Heart right ventricle (tissue), 16 donors: ENCODE results near the gene SLC25A15. TPM values are rescaled to one million over a fixed set of nuclear protein-coding genes. Genes with fewer than 3 reads are reported as not detected.

Experiments used
- ATAC-seq, 8 donors: fragments of 200-7000 bp; cut with Tn5 transposase; one replicate each; pipeline ENCODE4 v1.9.1; 2020; ENCODE audit warnings: mild to moderate bottlenecking in 8 of 8, moderate library complexity in 8 of 8, moderate number of reproducible peaks in 1 of 8
- DNase-seq, 2 donors: peaks; one replicate each; pipeline ENCODE4 v3.0.0-alpha.2; 2020
- H3K27ac ChIP-seq, 10 donors: fragments of 200-600 bp; sonication (generic) in 2 of 10; one replicate each; pipeline versions ENCODE4 v1.5.0 to v1.8.0; 2020 to 2022; ENCODE audit warnings: mild to moderate bottlenecking in 3 of 10
- H3K27me3 ChIP-seq, 7 donors: fragments of 200-600 bp; one replicate each; pipeline ENCODE4 v1.8.0; 2021 to 2022; ENCODE audit warnings: mild to moderate bottlenecking in 2 of 7
- H3K36me3 ChIP-seq, 9 donors: fragments of 200-600 bp; sonication (generic) in 1 of 9; one replicate each; pipeline versions ENCODE4 v1.5.0 to v1.8.0; 2020 to 2022; ENCODE audit warnings: mild to moderate bottlenecking in 2 of 9
- H3K4me1 ChIP-seq, 9 donors: fragments of 200-600 bp; sonication (generic) in 1 of 9; one replicate each; pipeline versions ENCODE4 v1.5.0 to v1.8.0; 2020 to 2022; ENCODE audit warnings: mild to moderate bottlenecking in 4 of 9
- H3K4me3 ChIP-seq, 10 donors: fragments of 200-600 bp; sonication (generic) in 2 of 10; one replicate each; pipeline versions ENCODE4 v1.5.0 to v1.8.0; 2020 to 2022; ENCODE audit warnings: mild to moderate bottlenecking in 7 of 10, moderate library complexity in 2 of 10
- H3K9me3 ChIP-seq, 11 donors: fragments of 200-600 bp in 10 of 11; sonication (generic) in 2 of 11; one replicate each; pipeline versions ENCODE4 v1.5.0 to v1.8.0; 2013 to 2022; ENCODE audit warnings: mild to moderate bottlenecking in 2 of 11, control low read depth in 1 of 11, moderate library complexity in 1 of 11
- WGBS, 2 donors: extraction: QIAGEN DNeasy Blood & Tissue Kit; methylation state at CpG; one replicate each; pipeline ENCODE4 v1.1.7; 2013; ENCODE audit warnings: inconsistent platforms in 1 of 2; 5-methylcytosine and 5-hydroxymethylcytosine counted together
- intact Hi-C, 10 donors: fragments of 100-400 bp; cut with DNase I; formaldehyde crosslinking; loops; one replicate each; pipeline versions ENCODE4 v1.11.1 to v1.14.2; 2022
- polyA plus RNA-seq, 2 donors: library from polyadenylated mRNA; stranded (reverse); fragments of 200-250 nt; gene quantifications; one replicate each; pipeline ENCODE4 v1.2.3, GENCODE V29; 2013
- total RNA-seq, 10 donors: library from RNA; stranded (reverse); fragmentation: NEBNext Ultra II Directional in 3 of 10; extraction: Animal tissue kit (Norgen Biotek cat#: 25700) in 3 of 10; gene quantifications; one replicate each; pipeline versions ENCODE4 v1.2.1 to v1.2.4, GENCODE V29; 2021 to 2023
- TF ChIP-seq, protein P1 (sequence below), 9 donors: fragments of 200-600 bp; sonication (generic) in 2 of 9; IDR thresholded peaks; one replicate each; pipeline versions ENCODE4 v1.5.0 to v1.8.0; 2021 to 2022; ENCODE audit warnings: antibody characterized with exemption in 9 of 9, mild to moderate bottlenecking in 5 of 9, moderate library complexity in 1 of 9
- donor health status: Arrhythmogenic right ventricular cardiomyopathy.
- donor health status: ischemic (EF 13 %, LVEDD 7.1; RV severe dilation, severe dysfunction).
- donor health status: healthy with polysubstance abuse.
- donor health status: DM: no; HTN: yes; CAD: no.
- donor health status: DM: no; HTN: no; CAD: no.
- donor health status: ischemic (EF 25% LVEDD 6.9; RV normal size, moderate dysfunction).
- donor health status: ischemic (EF 25% LVEDD 5.7; RV mildly dilated, moderate dysfunction).
- donor health status: healthy.
- donor health status: DM: yes; HTN: yes; CAD: no.
- donor health status: Ischemic cardiomyopathy.
- donor health status: ischemic (EF 35%, LVEDD 5.7; RV mildly dilated, moderate dysfunction).
- donor health status: nonischemic (EF 11% LVEDD 7.7; RV severe dilation, severe dysfunction).
- donor health status: DM: yes; HTN: yes; CAD: no.
- donor health status: PGD.
- donor health status: ischemic (EF 29% LVEDD 5.4; RV normal size, mild dysfunction).
- donor health status: nonischemic (EF 23%, LVEDD 6.1; RV moderate dilation, normal function).

The SLC25A15 gene
- total and polyA plus RNA-seq, 12 donors, result 0.73 to 6.0 (median 4.7) TPM

DNA sequence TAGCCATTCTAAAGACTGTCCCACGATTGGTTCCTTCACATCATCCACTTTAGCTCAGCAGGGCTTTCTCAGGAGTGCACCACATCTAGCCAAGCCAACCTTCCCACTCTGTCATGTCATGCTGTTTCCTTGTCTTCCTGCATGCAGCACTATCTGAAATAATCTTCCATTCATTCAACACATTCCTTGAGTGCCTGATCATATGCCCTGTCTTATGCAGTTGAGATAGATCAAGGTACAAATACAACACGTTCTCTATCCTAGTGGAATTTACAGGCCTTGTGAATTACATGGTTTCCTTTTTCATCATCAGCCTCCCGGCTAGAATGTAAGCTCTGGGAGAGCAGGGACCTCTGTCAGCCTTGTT lies 11.6 kb upstream of the SLC25A15 start:
- peaks cover 0 to 25% (median 0%) of the 10 kb centered on the region in 9 donors for H3K4me1 ChIP-seq
- H3K9me3 ChIP-seq, result no peaks in the 10 kb centered on the region
- DNase-seq, result no peak
- TF ChIP-seq, protein P1, sequence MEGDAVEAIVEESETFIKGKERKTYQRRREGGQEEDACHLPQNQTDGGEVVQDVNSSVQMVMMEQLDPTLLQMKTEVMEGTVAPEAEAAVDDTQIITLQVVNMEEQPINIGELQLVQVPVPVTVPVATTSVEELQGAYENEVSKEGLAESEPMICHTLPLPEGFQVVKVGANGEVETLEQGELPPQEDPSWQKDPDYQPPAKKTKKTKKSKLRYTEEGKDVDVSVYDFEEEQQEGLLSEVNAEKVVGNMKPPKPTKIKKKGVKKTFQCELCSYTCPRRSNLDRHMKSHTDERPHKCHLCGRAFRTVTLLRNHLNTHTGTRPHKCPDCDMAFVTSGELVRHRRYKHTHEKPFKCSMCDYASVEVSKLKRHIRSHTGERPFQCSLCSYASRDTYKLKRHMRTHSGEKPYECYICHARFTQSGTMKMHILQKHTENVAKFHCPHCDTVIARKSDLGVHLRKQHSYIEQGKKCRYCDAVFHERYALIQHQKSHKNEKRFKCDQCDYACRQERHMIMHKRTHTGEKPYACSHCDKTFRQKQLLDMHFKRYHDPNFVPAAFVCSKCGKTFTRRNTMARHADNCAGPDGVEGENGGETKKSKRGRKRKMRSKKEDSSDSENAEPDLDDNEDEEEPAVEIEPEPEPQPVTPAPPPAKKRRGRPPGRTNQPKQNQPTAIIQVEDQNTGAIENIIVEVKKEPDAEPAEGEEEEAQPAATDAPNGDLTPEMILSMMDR (IDR thresholded peaks at IDR 0.05), result no peak
- intact Hi-C loops, result loop anchor here in 6 of 10 donors (5.0 to 10.0 kb wide), 4 partner anchors 277 to 1095 kb away; no protein-coding TSS in a partner anchor
- WGBS, 2 donors, result 22 to 27% methylated on average over 3 of the region's 3 CpGs
- no peaks in the 10 kb centered on the region for H3K36me3 ChIP-seq
- peak overlapping the region in 1 of 10 donors; percentile 79 for H3K27ac ChIP-seq
- H3K27me3 ChIP-seq, result no peaks in the 10 kb centered on the region
- ATAC-seq, result peak in 2 of 8 donors; percentile 5 to 14
- peak overlapping the region in 1 of 10 donors; percentile 33 for H3K4me3 ChIP-seq

DNA sequence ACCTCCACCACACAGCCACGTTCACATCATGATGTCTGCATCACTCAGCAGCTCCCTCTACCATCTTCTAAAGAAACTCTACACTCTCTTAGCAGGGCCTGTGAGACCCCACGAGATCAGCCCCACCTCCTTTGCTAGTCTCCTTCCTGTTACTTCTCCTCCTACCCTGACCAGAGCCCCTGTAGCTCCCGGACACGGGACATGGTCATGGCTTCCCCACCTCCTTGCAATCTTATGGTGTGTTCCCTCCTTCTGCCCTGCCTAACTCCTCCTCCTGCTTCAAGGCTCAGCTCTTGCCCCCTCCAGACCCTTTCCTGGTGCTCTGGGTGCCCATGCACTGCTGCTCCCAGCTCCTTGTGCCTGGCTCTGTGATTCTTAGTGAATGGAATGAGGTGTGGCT lies 10.4 kb upstream of the SLC25A15 start:
- peaks cover 0 to 25% (median 0%) of the 10 kb centered on the region in 9 donors for H3K4me1 ChIP-seq
- DNase-seq, result no peak
- no peak for ATAC-seq
- 38 to 39% methylated on average over 4 of the region's 4 CpGs for WGBS, 2 donors
- no peak overlapping the region for H3K4me3 ChIP-seq
- H3K9me3 ChIP-seq, result no peaks in the 10 kb centered on the region
- H3K36me3 ChIP-seq, result no peaks in the 10 kb centered on the region
- TF ChIP-seq, protein P1 (IDR thresholded peaks at IDR 0.05), result no peak
- intact Hi-C loops, result loop anchor here in 6 of 10 donors (5.0 to 10.0 kb wide), 4 partner anchors 276 to 1097 kb away; no protein-coding TSS in a partner anchor
- H3K27ac ChIP-seq, result no peak overlapping the region
- H3K27me3 ChIP-seq, result no peaks in the 10 kb centered on the region

DNA sequence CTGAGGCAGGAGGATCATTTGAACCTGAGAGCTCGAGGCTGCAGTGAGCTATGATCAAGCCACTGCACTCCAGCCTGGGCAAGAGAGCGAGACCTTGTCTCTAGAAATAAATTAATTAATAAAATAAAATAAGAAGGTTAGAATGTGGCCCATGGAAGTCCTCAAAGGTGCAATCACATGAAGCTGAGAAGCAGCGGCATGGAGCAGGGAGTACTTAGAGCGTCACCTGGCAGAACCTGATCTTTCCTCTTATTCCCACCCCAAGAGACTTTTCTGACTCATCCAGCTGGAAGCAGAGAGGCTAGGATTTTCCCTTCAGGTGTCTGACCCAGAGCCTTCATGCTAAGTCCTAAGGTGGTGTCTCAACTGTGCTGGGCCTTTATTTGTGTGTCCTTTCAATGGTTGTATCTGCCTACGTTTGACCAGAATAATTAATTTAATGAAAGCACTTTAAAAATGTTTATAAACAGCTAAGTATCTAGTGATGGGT lies 9.6 kb upstream of the SLC25A15 start:
- WGBS, 2 donors, result 95 to 98% methylated on average over 5 of the region's 5 CpGs
- no peaks in the 10 kb centered on the region for H3K27me3 ChIP-seq
- TF ChIP-seq, protein P1 (IDR thresholded peaks at IDR 0.05), result no peak
- ATAC-seq (no peak), DNase-seq (no peak)
- H3K4me3 ChIP-seq, result no peak overlapping the region
- no peaks in the 10 kb centered on the region for H3K36me3 ChIP-seq
- no peaks in the 10 kb centered on the region for H3K9me3 ChIP-seq
- H3K27ac ChIP-seq, result no peak overlapping the region
- intact Hi-C loops, result loop anchor here in 6 of 10 donors (5.0 to 10.0 kb wide), 5 partner anchors 275 to 1098 kb away; partner anchors contain the start of gene WBP4 (in 1 of the 6)
- peaks cover 0 to 25% (median 0%) of the 10 kb centered on the region in 9 donors for H3K4me1 ChIP-seq

DNA sequence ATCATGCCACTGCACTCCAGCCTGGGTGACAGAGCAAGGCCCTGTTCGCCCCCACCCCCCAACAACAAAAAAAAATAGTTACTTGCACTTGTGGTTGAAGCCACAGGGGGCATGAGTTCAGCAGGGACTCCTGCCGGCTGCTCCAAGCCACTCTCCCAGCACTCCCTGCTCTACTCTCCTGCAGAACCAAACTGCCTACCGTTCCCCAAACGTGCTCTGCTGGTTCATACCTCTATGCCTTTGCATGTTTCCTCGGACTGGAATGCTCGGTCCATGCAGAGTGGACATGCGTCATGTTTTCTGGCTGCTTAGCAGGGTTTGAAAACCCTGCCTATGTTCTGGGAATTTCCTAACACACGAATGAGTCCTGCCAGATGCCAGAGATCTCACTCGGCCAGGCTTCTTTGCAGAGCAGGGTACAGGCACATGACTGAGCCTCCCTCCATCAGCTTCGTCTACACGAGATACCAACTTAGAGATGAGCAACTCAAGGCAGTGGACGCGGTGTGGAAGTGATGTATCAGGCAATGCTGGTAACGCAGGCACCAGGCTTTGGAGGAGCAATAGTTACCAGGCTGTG lies 8.5 kb upstream of the SLC25A15 start:
- Histone ChIP-seq H3K36me3 (no peaks in the 10 kb centered on the region), H3K4me1 (peaks cover 0 to 24% (median 0%) of the 10 kb centered on the region in 9 donors), H3K27me3 (no peaks in the 10 kb centered on the region), H3K9me3 (no peaks in the 10 kb centered on the region), H3K4me3 (no peak overlapping the region), H3K27ac (no peak overlapping the region)
- WGBS, 2 donors, result 70 to 74% methylated on average over 14 of the region's 14 CpGs
- ATAC-seq (no peak), DNase-seq (no peak)
- TF ChIP-seq, protein P1 (IDR thresholded peaks at IDR 0.05), result no peak
- intact Hi-C loops, result loop anchor here in 1 of 10 donors (10.0 kb wide), 1 partner anchor 284 kb away; the partner anchor contains the start of gene WBP4
